NCI-H748 treated with DMSO at 0.1 percent for 48 hours (cell line): ENCODE results near the gene TENM4.

Experiments used
- DNase-seq: peaks from one replicate; lab custom pipeline; 2025; lab: John Stamatoyannopoulos, UW

The TENM4 gene

GRCh38 chr11:79388201-79388600, 52.6 kb downstream of the TENM4 start:
- DNase-seq: no peak

GRCh38 chr11:79383874-79384273, 57.0 kb downstream of the TENM4 start:
- no peak for DNase-seq

- DNase-seq: no peak
Observed at GRCh38 chr11:79382301-79383050, 58.4 kb downstream of the TENM4 start.

- no peak for DNase-seq
Observed at GRCh38 chr11:79381036-79381435, 59.8 kb downstream of the TENM4 start.

GRCh38 chr11:79377406-79377805, 63.4 kb downstream of the TENM4 start:
- no peak for DNase-seq

GRCh38 chr11:79375818-79376550, 64.8 kb downstream of the TENM4 start:
- DNase-seq: no peak

GRCh38 chr11:79374727-79375126, 66.1 kb downstream of the TENM4 start:
- DNase-seq: no peak

GRCh38 chr11:79371724-79372123, 69.1 kb downstream of the TENM4 start:
- no peak for DNase-seq

GRCh38 chr11:79371152-79371551, 69.7 kb downstream of the TENM4 start:
- no peak for DNase-seq

- DNase-seq: no peak
Observed at GRCh38 chr11:79369055-79369454, 71.8 kb downstream of the TENM4 start.

- DNase-seq: no peak
Observed at GRCh38 chr11:79367844-79368243, 73.0 kb downstream of the TENM4 start.

GRCh38 chr11:79366218-79366617, 74.6 kb downstream of the TENM4 start:
- no peak for DNase-seq

GRCh38 chr11:79363861-79364378, 76.9 kb downstream of the TENM4 start:
- no peak for DNase-seq

- DNase-seq: no peak
Observed at GRCh38 chr11:79363256-79363655, 77.6 kb downstream of the TENM4 start.

- no peak for DNase-seq
Observed at GRCh38 chr11:79362821-79363220, 78.0 kb downstream of the TENM4 start.

GRCh38 chr11:79362206-79362757, 78.5 kb downstream of the TENM4 start:
- no peak for DNase-seq

- DNase-seq: no peak
Observed at GRCh38 chr11:79358258-79358657, 82.6 kb downstream of the TENM4 start.

- DNase-seq: no peak
Observed at GRCh38 chr11:79353706-79354105, 87.1 kb downstream of the TENM4 start.

GRCh38 chr11:79352349-79352703, 88.5 kb downstream of the TENM4 start:
- DNase-seq: no peak

GRCh38 chr11:79348976-79349682, 91.7 kb downstream of the TENM4 start:
- DNase-seq: no peak

- DNase-seq: peak; percentile 15
Observed at GRCh38 chr11:79346021-79346420, 94.8 kb downstream of the TENM4 start.

- no peak for DNase-seq
Observed at GRCh38 chr11:79344753-79345294, 96.0 kb downstream of the TENM4 start.
